Islet precursor cell (in vitro differentiated cells): ENCODE results near the gene OSBPL3.

Experiments
- DNase-seq: peaks from one replicate; pipeline ENCODE4 v3.0.0-alpha.2; 2018

Gene OSBPL3

DNA sequence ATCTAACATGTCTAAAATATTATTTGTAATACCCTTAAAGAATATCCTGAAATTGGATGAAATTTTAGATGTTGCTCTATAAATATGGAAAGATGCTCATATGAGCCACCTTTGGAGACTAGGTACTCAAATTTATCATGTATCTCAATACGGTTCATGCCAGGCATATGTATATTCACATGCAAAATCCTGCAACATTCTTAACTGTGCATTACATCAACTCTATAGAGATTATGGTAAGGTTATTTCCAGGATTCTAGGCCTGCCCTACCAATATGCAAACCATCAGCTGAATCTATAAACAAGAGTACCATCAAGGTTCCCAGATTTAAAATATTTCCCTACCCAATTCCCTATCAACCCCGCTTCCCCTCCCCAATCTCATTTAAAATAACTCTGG, 27.5 kb downstream of the OSBPL3 start:
- no peak for DNase-seq

DNA sequence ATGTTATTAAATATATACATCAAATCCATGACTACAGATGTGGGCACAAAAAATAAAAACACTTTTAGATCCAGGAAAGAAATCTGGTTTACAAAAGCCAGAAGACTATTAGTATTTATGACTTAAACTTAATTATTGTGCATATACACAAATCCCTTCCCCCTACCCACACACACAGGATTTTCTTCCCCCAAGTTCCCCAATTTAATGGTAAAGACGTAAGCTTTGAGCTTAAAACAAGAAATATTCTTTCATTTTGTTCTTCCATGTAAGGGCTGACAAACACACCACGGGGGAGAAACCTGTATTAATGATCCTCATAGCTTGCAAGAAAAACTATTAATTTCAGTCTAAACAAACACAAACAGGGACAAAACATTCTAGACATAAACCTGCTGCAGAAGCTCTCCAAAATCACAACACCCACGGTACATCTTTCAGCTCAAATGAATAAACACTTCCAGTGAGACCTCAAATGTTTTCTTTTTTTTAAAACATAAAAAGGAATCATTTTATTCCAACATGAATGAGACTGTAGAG, 28.5 kb downstream of the OSBPL3 start:
- DNase-seq, result no peak

DNA sequence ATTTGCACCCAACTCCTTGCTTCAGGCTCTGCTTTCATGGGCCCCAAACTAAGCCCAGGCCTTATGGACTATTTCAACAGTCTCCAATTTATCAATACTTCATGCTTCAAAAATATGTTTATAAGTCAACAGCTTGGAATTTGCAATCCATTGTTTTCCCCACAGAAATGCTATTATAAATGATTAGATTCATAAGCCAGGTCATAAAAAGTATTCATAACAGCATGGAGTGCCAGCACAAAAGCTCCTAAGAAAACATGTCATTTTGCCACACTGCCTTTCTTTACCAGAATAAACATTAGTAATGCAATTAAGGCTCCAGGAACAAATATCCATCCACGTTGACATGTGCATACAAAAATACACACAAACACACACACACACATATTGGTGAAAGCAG, 30.1 kb downstream of the OSBPL3 start:
- no peak for DNase-seq

DNA sequence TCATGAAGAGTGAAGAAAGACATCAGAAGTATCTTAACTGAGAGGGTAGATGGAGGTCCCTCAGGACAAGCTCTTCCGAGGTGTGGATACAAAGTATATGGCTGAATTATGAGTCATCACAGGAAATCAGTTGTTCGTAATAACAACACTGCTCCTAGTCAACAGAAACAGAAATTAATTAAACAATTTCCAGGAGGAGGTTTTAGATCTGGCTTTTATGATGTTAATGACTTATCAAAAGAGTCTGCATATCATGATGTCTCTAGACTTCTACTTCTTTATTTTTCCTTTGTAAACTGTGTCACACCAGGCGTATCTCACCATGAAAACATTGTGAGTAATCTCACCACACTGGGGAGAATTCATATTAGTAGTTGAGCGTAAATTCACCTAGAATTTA, 31.2 kb downstream of the OSBPL3 start:
- DNase-seq, result no peak

DNA sequence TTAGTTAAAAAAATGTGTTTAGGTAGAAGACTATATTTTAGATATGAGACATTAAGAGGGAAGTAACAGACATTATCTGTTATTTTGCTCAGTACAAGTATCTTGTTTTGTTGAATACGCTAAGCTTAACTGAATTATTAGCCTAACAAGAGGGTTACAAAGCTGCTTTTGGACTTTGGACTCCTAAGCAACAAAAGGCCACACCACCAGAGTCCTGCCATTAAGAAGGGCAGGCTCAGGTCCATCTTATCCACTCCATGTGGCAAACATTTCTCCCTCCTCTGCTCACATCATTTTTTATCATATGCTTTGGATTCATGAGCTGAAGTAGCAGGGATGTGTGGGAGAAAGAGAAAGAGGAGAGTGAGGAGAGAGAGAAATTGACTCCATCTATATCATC, 33.5 kb downstream of the OSBPL3 start:
- no peak for DNase-seq

DNA sequence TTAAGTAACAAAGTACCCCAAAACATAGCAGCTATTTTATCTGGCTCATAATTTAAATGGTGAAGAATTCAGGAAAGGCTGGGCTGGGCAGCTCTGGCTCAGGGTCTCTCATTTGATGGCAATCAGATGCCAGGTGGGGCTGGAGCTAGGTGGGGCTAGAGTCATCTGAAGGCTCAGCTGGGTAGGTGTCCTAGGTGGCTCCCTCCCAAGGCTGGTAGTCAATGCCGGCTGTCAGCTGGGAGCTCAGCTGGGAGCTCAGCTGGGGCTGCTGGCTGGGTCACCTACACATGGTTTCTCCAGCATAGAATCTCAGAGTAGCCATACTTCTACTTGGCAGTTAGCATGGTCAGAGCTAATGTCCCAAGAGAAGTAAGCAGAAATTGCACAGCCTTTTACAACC, 34.1 kb downstream of the OSBPL3 start:
- no peak for DNase-seq

DNA sequence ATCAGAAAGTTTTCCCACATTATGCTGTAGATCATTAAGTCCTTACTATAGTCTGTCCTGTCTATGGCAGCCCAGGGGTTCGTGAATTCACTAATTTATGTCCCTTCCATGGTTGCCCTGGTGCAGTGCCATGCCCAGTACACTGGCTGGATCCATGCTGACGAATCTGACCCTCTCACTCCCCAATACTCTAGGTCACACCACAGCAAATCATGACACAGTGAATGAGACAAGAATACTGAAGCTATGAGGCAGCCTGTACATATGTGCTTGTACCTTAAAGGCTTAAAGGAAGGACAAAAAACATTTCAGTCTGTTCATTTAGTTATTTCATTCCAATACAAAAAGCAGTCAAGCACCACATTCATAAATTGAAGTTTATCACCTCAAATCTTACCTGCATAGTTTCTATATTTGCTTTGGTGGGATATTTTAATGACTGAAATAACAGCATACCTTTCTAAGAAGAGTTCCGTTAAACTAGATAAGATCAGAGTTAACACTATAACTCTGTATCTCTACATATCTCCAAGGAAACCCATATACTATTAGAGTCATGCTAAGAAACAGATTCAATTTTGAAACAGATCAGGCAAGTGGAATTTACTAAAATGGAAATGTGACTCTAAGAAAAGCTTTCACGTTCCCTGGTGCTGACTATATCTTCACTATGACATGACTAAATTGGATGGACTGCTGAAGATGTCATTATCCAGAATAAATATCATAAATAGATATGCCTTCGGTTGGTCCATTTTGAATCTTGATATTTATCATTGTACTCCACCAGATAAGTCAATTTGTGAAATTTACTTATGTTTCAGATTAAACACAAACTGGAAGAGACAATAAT, 36.7 kb downstream of the OSBPL3 start:
- no peak for DNase-seq

DNA sequence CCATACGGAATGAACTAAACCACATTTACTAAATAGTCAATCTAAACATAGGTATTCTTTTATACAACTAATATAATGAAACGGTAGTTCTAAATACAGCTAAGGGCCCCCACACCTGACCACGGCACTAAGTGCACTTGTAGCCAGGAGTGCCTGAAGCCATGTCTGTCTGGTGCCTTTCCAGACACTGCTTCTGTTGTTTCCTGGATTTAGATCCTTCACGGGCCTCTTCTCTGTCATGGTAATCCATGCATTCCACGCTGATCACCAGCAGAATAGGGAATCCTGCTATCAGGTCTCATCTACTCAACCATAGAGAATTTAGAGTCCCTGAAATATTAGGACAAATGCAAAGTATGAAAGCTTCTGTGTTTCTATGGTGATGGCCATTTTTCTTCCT, 37.8 kb downstream of the OSBPL3 start:
- peak; percentile 89 for DNase-seq

DNA sequence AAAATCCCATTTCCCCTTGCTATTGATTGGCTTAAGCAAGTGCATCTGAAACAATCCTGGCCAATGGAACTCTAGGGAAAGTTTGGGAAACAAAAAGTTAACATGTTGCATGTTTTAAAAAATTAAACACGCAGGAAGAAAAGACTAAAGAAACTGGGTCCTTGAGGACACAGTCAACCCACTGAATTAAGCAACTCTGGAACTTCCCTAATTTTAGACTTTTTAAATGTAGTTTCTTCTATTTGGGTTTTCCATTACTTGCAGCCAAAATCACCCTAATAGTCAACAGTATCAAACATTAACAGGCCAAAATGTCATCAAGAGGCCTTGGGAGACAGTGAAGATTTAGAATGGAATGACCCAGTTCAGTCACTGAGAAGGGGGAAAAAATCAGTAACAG, 40.6 kb downstream of the OSBPL3 start:
- no peak for DNase-seq

DNA sequence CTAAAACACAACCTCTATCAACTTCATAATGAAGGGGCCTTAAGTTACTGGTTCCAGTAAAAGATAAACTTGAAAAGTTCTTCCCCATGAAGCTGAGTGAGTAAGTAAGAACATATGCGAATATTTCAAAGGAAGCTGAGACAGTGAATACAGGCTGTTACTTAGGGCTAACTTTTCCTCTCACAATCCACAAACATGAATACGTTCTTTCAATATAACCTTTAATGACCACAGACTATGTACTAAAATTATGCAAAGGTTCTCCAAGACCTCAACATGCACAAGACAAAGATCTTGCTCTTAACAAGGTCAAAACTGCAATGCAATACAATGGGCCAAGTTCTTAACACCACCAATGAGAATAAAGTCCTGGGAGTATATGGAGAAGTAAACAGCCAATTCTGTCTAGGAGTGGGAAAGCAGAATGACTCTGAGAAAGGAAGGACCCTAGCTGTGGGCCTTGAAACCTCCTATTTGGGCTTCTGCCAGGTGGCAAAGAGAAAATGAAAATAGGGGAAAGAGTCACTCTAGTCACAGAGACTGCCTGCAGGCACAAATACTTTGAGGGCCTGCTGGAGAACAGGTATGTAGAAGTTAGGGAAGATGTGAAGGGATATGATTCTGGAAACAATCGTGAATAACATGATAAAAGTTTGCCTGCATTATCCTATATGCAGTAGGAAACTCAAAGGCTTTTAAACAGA, 43.7 kb downstream of the OSBPL3 start:
- peak; percentile 64 for DNase-seq

DNA sequence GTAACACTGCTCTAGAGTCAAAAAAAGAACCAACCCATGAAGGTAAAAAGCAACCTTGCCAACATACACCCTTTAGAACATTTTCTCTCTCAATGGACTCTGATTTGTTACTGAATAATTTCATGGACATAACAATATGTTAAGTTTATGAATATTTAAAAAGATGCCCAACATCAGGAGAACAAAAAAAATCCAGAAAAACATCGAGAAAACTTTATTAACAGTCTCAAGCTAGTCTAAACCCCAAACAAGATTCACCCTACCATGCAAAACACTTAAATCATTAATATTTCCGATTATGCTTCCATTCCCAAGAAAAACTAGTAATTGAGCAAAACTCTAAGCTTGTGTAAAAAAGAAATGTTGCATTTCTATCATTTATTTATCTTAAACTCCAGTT, 46.7 kb downstream of the OSBPL3 start:
- no peak for DNase-seq

DNA sequence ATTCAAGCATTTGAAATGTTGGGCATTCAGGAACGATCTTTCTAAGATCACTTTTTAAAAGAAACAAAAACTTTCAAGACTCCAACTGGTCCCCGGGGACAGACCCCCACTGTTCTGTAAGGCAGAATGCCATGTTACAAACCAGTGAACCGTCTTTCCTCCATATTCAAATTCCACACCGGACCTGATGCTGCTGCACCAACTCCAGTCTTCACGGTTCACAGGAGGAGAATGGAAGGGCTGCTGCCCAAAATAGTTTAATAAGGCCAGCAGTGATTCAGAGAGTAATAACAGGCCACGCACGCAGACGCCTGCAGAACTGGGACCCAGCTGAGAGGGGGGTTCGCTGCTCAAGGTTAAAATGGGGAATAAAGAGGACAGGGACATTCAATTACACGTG, 47.2 kb downstream of the OSBPL3 start:
- DNase-seq, result no peak

DNA sequence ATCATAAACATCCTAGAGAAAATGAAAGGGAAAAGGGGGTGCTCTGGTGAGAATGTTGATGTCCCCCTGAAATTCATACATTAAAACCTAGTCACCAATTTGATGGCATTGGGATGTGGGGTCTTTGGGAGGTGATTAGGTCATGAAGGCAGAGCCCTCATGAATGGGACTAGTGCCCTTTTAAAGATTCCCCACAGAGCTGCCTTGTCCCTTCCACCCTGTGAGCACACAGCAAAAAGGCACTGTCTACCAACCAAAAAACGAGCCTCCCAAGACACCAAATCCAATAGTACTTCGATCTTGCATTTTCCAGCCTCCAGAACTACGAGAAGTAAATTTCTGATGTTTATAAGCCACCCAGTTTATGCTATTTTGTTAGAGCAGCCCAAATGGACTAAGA, 47.6 kb downstream of the OSBPL3 start:
- no peak for DNase-seq

DNA sequence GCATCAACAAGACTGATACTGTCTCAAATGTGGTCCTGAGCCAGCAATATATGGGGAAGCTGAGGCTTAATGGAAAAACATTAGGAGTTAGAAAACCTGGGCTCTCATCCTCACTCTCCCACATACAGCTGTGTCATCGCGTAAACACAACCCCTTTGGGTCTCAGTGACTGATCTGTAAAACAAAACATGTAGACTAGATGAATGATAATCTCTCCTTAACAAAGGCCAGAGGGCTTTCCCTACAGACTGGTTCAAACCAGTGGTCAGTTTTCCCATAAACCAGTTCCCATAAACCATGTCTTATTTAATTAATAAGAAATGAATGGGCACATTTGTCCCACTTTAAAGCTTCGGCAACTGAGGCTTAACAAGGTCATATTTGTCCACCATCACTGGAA, 48.1 kb downstream of the OSBPL3 start:
- DNase-seq, result no peak

DNA sequence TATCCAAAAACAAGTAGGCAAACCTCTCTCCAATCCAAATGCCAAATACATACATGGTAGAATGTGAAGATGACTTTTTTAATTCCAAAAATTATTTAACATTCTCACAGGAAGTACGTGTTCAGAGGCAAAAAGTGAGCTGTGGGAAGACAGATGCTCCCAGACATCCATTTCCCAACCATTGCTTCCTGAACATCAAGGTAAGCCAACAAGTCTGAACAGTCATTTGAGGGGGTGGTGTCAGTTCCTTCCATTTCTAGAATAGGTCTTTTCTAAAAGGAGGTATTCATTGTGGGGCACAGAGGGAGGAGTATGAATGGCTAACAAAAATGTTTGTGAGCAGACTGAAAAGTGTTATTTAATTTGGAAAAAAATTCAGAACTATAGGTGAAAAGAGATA, 49.1 kb downstream of the OSBPL3 start:
- no peak for DNase-seq

DNA sequence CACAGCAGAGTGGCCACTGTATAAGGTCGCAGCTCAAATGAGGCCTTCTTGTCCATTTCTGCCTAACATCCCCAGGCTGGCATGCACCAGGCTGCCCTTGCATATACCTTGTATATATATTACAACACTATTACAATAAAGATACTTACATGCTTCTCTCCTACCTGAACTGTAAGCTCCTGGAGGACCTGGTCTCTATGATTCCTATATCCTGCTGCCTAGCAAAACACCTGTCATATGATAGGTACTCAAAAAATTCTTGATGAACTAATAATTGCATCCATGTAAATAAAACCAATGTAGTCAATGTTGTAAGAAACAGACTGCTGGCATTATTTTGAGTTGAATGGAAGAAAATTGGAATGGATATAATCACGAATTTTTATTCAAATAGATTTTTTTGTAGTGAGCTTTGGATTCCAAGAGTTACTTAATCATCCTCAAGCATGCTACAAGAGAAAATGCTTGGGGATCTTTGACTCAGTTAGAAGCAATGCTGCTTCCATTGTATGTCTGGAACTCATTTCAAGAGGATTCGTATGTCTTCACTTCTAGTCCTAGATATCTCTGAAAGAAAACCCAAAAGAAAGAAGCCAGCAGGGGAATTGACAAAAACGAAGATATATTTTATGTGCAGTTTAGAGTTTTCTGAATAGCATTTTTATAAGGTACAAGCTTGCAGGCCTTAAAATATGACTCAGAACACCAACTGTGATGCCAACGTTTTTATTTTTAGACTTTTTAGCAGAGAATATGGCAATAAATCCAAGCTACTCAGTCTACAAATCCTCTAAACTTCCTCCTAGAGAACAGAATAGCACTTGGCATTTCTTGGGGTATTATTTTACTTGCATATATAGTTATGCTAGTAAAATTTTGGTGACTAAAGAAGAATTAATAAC, 53.1 kb downstream of the OSBPL3 start:
- DNase-seq, result no peak

DNA sequence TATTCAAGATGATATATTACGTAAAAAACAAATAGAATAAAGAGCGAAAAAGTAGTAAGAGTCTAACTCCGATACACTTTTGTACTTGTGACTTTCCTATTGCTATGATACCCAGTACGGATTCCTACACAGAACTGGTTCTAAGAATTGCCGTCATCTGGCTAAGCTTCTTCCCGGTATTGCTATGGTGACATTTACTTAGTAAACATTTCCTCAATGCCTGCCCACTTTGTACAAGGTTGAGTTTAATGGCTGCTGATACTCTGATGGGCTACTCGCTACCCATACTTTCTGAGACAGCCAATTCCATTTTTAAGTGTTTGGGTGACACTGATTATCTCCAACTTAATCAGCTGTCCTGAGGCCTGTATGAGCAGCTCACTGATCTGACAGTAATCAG, 55.6 kb downstream of the OSBPL3 start:
- DNase-seq, result no peak

DNA sequence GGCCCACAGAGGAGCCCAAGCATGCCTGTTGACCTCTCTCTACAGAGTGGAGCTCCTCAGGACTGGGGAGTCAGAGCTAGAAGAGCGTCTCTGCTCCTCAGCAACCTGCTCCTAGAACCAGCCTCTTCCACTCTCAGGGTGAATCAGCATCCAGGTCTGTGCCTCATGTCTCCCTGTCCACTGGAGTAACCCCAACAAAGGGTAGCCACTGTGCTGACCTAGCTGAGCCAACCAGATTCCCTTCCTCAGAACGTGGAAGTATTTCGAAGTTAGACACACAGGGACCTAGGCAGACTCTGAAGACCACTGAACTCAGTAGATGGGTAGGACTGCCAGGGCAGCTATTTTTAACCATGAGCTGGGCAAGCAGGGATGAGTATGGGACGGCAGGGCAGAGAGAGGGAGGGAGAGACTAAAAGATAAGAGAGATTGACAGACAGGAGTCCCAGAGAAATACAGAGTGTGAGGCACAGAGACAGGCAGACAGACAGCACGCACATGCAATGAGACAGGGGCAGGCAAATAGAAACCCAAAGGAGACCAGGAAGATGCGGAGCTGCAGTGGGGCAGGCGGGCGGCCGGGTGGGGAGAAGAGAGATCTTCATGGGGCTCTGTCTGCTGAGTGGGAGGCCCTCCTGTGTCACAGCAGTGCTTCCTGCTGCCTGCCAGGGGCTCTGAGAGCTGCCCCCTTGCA, 56.7 kb downstream of the OSBPL3 start:
- DNase-seq, result no peak

DNA sequence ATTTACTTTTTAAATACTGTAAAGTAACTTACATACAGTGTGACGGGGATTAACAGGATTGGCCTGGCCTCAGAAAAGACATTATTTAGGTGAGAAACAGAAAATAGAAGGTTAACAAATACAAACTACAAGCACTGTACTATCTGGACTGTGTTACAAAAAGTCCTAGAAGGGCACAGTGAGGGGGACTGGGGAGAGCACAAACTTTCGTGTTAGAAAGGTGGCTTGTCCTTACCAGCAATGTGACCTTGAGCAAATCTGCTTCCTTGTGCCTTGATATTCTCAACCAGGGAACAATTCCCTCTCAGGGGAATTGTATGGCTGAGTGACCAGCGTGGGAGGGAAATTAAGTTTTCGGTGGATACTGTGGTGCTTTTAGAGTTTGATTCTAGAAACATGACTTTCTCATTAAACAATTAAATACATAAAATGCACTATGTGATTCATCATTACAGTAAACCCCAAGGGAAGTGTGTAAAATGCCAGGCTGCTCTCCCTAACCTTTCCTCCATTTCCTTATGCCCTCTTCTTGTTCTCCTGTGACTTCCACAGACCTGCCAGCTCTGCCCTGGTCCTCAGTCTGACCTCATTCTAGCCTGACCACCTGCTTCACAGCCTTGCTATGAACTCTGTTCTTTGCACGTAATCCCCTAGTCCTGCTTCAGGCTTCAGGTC, 57.7 kb downstream of the OSBPL3 start:
- DNase-seq, result no peak

DNA sequence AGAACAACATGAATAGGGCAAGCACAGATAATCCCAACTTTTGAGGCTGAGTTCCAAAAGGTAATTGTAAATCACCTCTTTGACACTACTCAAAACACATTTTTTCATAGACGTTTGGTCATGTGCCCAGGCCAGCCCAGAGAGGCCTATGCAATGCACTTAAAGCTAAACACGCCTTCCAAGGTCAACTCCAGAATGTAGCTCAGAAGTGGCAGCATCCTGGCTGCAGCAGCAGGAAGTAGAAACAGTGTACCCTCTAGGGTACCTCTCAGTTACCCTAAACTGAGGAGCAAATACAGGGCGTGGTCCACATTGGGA, 58.7 kb downstream of the OSBPL3 start:
- no peak for DNase-seq

DNA sequence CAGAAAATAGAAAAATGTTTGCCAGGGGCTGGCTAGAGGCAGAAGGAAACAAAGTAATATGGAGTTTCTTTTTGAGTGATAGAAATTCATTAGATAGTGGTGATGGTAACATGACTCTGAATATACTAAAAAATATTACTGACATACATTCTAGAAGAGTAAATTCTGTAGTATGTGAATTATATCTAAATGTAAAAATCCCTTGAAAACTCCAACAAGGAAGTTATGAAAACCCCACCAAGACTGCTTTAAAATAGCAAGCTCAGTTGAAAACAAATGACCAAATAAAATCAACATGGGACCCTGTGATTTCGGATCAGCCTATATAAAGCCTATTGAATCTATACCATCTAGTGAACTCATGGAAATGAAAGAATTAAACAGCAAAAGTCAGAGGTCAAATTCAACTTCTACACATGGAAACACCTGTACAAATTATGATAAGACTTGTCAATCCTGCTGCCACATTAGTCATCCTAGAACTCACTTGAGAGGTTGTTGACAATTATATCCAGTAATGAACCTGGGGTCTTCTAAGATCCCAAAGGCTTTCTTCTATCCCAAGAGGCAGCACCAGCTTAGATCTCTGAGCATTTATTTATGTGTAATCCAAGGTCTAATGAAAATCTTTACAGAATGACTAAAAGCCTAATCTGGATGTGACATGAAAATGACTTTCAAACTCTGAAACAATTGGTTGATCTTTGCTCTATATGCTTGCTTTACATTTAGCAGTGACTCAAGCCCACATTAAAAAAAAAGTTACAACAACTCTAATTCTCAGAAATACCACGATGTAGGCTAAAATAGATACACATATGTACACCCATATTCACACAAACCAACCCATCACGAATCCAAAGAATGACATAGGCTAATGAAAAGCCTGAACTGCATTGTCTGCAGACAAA, 59.3 kb downstream of the OSBPL3 start:
- DNase-seq, result no peak
